ENCODE results near the gene OR8K3.

The OR8K3 gene

GRCh38 chr11:56333156-56333555 is 18.2 kb downstream of the OR8K3 start:
- H3K27ac ChIP-seq = no peak overlapping the region
- TF ChIP-seq CTCF (conservative IDR thresholded peaks at IDR 0.05) = no peak

GRCh38 chr11:56340289-56340688 is 25.3 kb downstream of the OR8K3 start:
- no peak overlapping the region for H3K27ac ChIP-seq
- no peak for TF ChIP-seq CTCF (conservative IDR thresholded peaks at IDR 0.05)

- no peak for TF ChIP-seq CTCF (conservative IDR thresholded peaks at IDR 0.05)
Observed at GRCh38 chr11:56345739-56346138, 30.8 kb downstream of the OR8K3 start, which contains the start of gene OR8K1. Gene OR8K1, plus strand, starts transcription at chr11:56346039. Its CDS starts 0 bp downstream, at chr11:56346039.

GRCh38 chr11:56353991-56354390 is 39.0 kb downstream of the OR8K3 start, which contains the start of gene OR8J1:
Gene OR8J1, plus strand, starts transcription at chr11:56354291. Its CDS starts 5,956 bp downstream, at chr11:56360247.
- TF ChIP-seq CTCF (conservative IDR thresholded peaks at IDR 0.05) = no peak

More at GRCh38 chr11:56345739-56346138, 30.8 kb downstream of the OR8K3 start, which contains the start of gene OR8K1:
- H3K27ac ChIP-seq = no peak within 1 kb of the TSS

More at GRCh38 chr11:56353991-56354390, 39.0 kb downstream of the OR8K3 start, which contains the start of gene OR8J1:
- no peak within 1 kb of the TSS for H3K27ac ChIP-seq

Measured in VCaP (cell line).